Thyroid gland (tissue), 4 donors: Measurements from ENCODE around the gene LRP1. TPM values are rescaled to one million over a fixed set of nuclear protein-coding genes. Genes with fewer than 3 reads are reported as not detected.

ENCODE experiments used
- DNase-seq, 2 donors: peaks; one replicate each; pipeline ENCODE4 v3.0.0-alpha.2; 2019
- H3K27ac ChIP-seq, 3 donors: fragments of 200-600 bp; sonication (generic); 1 replicate in 2 of 3; 2 replicates in 1 of 3; pipeline ENCODE4 v1.5.1; 2016 to 2019; ENCODE audit warnings: mild to moderate bottlenecking in 1 of 3, moderate library complexity in 1 of 3
- H3K27me3 ChIP-seq: fragments of 200-600 bp; sonication (generic); one replicate; pipeline ENCODE4 v1.5.1; 2019
- H3K36me3 ChIP-seq, 2 donors: fragments of 200-600 bp; sonication (generic); one replicate each; pipeline ENCODE4 v1.5.1; 2016 to 2019
- H3K4me1 ChIP-seq, 2 donors: fragments of 200-600 bp; sonication (generic); one replicate each; pipeline ENCODE4 v1.5.1; 2017 to 2019
- H3K4me3 ChIP-seq, 3 donors: fragments of 200-600 bp; sonication (generic); replicated peaks in 1 of 3; 1 replicate in 2 of 3; 2 replicates in 1 of 3; pipeline ENCODE4 v1.5.1; 2016; ENCODE audit warnings: mild to moderate bottlenecking in 1 of 3
- H3K9me3 ChIP-seq: fragments of 200-600 bp; sonication (generic); one replicate; pipeline ENCODE4 v1.5.1; 2017
- POLR2A ChIP-seq, 2 donors: fragments of 450-650 bp; IDR thresholded peaks; one replicate each; pipeline ENCODE4 v1.6.1; 2017; ENCODE audit warnings: antibody characterized with exemption in 2 of 2, mild to moderate bottlenecking in 2 of 2, moderate library complexity in 1 of 2
- WGBS, 2 donors: methylation state at CpG; one replicate each; pipeline ENCODE4 v1.1.5; 2017; 5-methylcytosine and 5-hydroxymethylcytosine counted together
- intact Hi-C: fragments of 100-400 bp; cut with DNase I; formaldehyde crosslinking; loops from one replicate; pipeline ENCODE4 v1.15.1; 2023
- total RNA-seq, 4 donors: library from RNA; depleted of rRNA; stranded (reverse); fragments of >200 nt; gene quantifications; one replicate each; pipeline ENCODE4 v1.2.3, GENCODE V29; 2016
- TF ChIP-seq, protein P1 (sequence below), 6 experiments: fragments of 200-600 bp in 3 of 6; fragments of 450-650 bp in 3 of 6; sonication (generic) in 3 of 6; IDR thresholded peaks; one replicate each; pipeline ENCODE4 v1.5.1; 2016 to 2019; ENCODE audit warnings: antibody characterized with exemption in 6 of 6, mild to moderate bottlenecking in 2 of 6, inconsistent platforms in 1 of 6, moderate library complexity in 1 of 6

LRP1 gene
- total RNA-seq, 4 donors from 2014 or later, result 98.5 to 161 (median 118) TPM

DNA sequence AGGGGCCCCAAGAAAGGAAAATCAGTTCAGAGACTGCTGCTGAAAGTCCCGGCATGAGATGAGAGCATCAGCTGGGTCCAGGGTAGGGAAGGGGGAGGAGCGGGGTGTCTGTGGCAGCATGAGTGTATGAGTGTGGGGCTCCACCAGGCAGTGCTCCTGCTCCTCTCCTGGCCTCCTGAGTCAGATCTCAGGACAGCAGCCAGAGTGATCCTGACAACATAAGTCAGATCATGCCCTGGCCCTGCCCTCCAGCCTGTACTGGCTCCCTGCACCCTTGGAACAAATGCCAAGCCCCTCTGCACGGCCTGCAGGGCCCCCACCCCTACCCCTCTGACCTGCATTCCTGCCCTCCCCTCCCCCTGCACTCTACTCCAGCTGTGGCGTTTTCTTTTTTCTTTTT, 43.4 kb downstream of the LRP1 start:
- no peak for DNase-seq
- TF ChIP-seq, protein P1, sequence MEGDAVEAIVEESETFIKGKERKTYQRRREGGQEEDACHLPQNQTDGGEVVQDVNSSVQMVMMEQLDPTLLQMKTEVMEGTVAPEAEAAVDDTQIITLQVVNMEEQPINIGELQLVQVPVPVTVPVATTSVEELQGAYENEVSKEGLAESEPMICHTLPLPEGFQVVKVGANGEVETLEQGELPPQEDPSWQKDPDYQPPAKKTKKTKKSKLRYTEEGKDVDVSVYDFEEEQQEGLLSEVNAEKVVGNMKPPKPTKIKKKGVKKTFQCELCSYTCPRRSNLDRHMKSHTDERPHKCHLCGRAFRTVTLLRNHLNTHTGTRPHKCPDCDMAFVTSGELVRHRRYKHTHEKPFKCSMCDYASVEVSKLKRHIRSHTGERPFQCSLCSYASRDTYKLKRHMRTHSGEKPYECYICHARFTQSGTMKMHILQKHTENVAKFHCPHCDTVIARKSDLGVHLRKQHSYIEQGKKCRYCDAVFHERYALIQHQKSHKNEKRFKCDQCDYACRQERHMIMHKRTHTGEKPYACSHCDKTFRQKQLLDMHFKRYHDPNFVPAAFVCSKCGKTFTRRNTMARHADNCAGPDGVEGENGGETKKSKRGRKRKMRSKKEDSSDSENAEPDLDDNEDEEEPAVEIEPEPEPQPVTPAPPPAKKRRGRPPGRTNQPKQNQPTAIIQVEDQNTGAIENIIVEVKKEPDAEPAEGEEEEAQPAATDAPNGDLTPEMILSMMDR (IDR thresholded peaks at IDR 0.05), result no peak
- no peak for TF ChIP-seq POLR2A (IDR thresholded peaks at IDR 0.05)
- H3K4me1 ChIP-seq, result no peaks in the 10 kb centered on the region
- WGBS, 2 donors, result 53 to 75% methylated on average over 4 of the region's 4 CpGs
- intact Hi-C loops, result no loop called here
- H3K9me3 ChIP-seq, result no peaks in the 10 kb centered on the region
- no peaks in the 10 kb centered on the region for H3K27me3 ChIP-seq
- peaks cover 21 to 32% of the 10 kb centered on the region in 2 donors for H3K36me3 ChIP-seq
- no peak overlapping the region for H3K4me3 ChIP-seq
- H3K27ac ChIP-seq, result no peak overlapping the region

DNA sequence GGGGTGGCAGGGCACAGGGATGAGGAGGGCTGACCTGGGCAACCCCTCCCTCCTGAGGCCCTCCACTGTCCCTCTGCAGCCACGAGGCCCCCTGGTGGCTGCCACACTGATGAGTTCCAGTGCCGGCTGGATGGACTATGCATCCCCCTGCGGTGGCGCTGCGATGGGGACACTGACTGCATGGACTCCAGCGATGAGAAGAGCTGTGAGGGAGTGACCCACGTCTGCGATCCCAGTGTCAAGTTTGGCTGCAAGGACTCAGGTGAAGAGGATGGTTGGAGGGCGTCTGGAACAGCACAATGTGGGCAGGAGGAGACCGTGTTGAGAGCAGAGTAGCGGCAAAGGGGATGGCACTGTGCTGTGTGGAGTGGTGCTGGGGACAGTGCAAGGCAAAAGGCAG, 44.8 kb downstream of the LRP1 start:
- no peaks in the 10 kb centered on the region for H3K27me3 ChIP-seq
- no peak for DNase-seq
- 72 to 78% methylated on average over 11 of the region's 11 CpGs for WGBS, 2 donors
- TF ChIP-seq, protein P1 (IDR thresholded peaks at IDR 0.05), result peak in 4 of 6 experiments; percentile 5 to 35 (median 18)
- no peak for TF ChIP-seq POLR2A (IDR thresholded peaks at IDR 0.05)
- H3K36me3 ChIP-seq, result peaks cover 15 to 19% of the 10 kb centered on the region in 2 donors
- intact Hi-C loops, result no loop called here
- no peak overlapping the region for H3K4me3 ChIP-seq
- no peak overlapping the region for H3K27ac ChIP-seq
- H3K4me1 ChIP-seq, result no peaks in the 10 kb centered on the region
- no peaks in the 10 kb centered on the region for H3K9me3 ChIP-seq

DNA sequence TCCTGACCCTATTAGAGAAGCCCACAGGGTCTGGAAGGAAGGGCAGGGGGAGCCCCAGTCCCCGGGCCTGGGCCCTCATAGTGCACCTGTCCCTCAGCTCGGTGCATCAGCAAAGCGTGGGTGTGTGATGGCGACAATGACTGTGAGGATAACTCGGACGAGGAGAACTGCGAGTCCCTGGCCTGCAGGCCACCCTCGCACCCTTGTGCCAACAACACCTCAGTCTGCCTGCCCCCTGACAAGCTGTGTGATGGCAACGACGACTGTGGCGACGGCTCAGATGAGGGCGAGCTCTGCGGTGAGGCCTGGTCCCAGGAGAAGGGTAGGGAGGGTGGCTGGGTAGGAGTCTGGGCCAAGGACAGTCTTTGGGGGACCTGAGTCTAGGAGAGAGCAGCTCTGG, 45.4 kb downstream of the LRP1 start:
- Histone ChIP-seq H3K36me3 (peaks cover 14 to 20% of the 10 kb centered on the region in 2 donors), H3K27ac (no peak overlapping the region), H3K4me1 (no peaks in the 10 kb centered on the region), H3K4me3 (no peak overlapping the region), H3K27me3 (no peaks in the 10 kb centered on the region), H3K9me3 (no peaks in the 10 kb centered on the region)
- WGBS, 2 donors, result 93 to 95% methylated on average over 10 to 14 of the region's 14 CpGs
- no peak for DNase-seq
- TF ChIP-seq, protein P1 (IDR thresholded peaks at IDR 0.05), result no peak
- TF ChIP-seq POLR2A (IDR thresholded peaks at IDR 0.05), result no peak
- intact Hi-C loops, result no loop called here

DNA sequence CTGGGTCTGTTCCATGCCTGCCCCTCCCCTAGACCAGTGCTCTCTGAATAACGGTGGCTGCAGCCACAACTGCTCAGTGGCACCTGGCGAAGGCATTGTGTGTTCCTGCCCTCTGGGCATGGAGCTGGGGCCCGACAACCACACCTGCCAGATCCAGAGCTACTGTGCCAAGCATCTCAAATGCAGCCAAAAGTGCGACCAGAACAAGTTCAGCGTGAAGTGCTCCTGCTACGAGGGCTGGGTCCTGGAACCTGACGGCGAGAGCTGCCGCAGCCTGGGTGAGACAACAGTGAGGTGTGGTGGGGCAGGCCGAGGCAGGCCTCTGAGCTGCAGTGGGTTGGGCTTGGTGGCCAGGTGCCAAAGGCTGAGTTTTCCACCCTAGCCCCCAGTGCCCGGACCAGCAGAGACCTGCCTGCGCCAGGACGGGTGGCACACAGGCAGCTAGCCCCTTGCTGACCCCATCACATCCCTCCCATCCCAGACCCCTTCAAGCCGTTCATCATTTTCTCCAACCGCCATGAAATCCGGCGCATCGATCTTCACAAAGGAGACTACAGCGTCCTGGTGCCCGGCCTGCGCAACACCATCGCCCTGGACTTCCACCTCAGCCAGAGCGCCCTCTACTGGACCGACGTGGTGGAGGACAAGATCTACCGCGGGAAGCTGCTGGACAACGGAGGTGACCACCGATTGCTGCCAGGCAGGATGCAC, 47.3 kb downstream of the LRP1 start:
- DNase-seq, result peak; percentile 44
- TF ChIP-seq POLR2A (IDR thresholded peaks at IDR 0.05), result no peak
- TF ChIP-seq, protein P1 (IDR thresholded peaks at IDR 0.05), result peak in 4 of 6 experiments; percentile 14 to 54 (median 40)
- H3K36me3 ChIP-seq, result peaks cover 17 to 22% of the 10 kb centered on the region in 2 donors
- no peak overlapping the region for H3K27ac ChIP-seq
- no peaks in the 10 kb centered on the region for H3K4me1 ChIP-seq
- H3K9me3 ChIP-seq, result no peaks in the 10 kb centered on the region
- H3K27me3 ChIP-seq, result no peaks in the 10 kb centered on the region
- H3K4me3 ChIP-seq, result no peak overlapping the region
- WGBS, 2 donors, result 66 to 79% methylated on average over 12 to 29 of the region's 29 CpGs
- intact Hi-C loops, result loop anchor here (5.0 kb wide), 1 partner anchor 38 kb away; no protein-coding TSS in a partner anchor

DNA sequence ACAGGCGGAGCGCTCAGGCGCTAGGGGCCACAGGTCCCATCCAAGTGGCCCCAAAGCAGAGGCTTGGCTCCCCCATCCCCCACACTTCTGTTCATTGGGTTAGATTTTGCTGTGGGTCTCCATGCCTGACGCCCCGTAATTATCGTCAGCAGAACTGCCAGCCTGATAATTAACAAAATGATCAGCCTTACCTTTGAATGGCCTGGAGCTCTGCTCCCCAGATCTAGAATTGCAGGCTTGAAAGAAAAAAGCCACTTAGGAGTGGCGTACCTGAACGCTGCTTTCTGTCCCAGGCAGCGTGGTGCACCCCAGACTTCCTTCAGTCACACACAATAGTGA, 47.8 kb downstream of the LRP1 start:
- intact Hi-C loops, result loop anchor here (5.0 kb wide), 1 partner anchor 39 kb away; no protein-coding TSS in a partner anchor
- Histone ChIP-seq H3K36me3 (peaks cover 16 to 22% of the 10 kb centered on the region in 2 donors), H3K4me3 (no peak overlapping the region), H3K27ac (no peak overlapping the region), H3K9me3 (no peaks in the 10 kb centered on the region), H3K27me3 (no peaks in the 10 kb centered on the region), H3K4me1 (no peaks in the 10 kb centered on the region)
- WGBS, 2 donors, result 92 to 100% methylated on average over 6 to 9 of the region's 9 CpGs
- TF ChIP-seq, protein P1 (IDR thresholded peaks at IDR 0.05), result no peak
- no peak for TF ChIP-seq POLR2A (IDR thresholded peaks at IDR 0.05)
- no peak for DNase-seq
